Lung (tissue), 12 donors: ENCODE data around the gene NUDT14. TPM values are rescaled to one million over a fixed set of nuclear protein-coding genes. Genes with fewer than 3 reads are reported as not detected.

Experiments
- ATAC-seq: fragments of 200-7000 bp; cut with Tn5 transposase; one replicate; pipeline ENCODE4 v1.9.1; 2020; ENCODE audit warnings: moderate number of reproducible peaks; ENCODE audit not compliant: insufficient read depth, low FRiP score
- DNase-seq, 3 donors: peaks; one replicate each; pipeline ENCODE4 v3.0.0-alpha.2; 2013 to 2017
- H3K27ac ChIP-seq, 2 donors: one replicate each; pipeline ENCODE4 v1.5.1; 2013; ENCODE audit warnings: mild to moderate bottlenecking in 2 of 2, moderate library complexity in 2 of 2, control low read depth in 1 of 2, inconsistent platforms in 1 of 2, low read depth in 1 of 2, low read length in 1 of 2
- H3K27me3 ChIP-seq, 3 donors: one replicate each; pipeline ENCODE4 v1.5.1; 2013; ENCODE audit warnings: low read length in 2 of 3; ENCODE audit not compliant: control insufficient read depth in 3 of 3, insufficient read depth in 3 of 3
- H3K36me3 ChIP-seq, 4 donors: one replicate each; pipeline ENCODE4 v1.5.1; 2013; ENCODE audit warnings: low read length in 4 of 4, mild to moderate bottlenecking in 1 of 4, moderate library complexity in 1 of 4; ENCODE audit not compliant: control insufficient read depth in 4 of 4, insufficient read depth in 4 of 4
- H3K4me1 ChIP-seq, 5 donors: one replicate each; pipeline ENCODE4 v1.5.1; 2013; ENCODE audit warnings: low read length in 5 of 5, mild to moderate bottlenecking in 2 of 5, moderate library complexity in 1 of 5; ENCODE audit not compliant: control insufficient read depth in 5 of 5, insufficient read depth in 5 of 5
- H3K4me3 ChIP-seq: one replicate; pipeline ENCODE4 v1.5.1; 2013; ENCODE audit warnings: mild to moderate bottlenecking, control low read depth, moderate library complexity
- H3K9ac ChIP-seq, 2 donors: one replicate each; pipeline ENCODE4 v1.5.1; 2013; ENCODE audit warnings: low read length in 2 of 2, control low read depth in 1 of 2; ENCODE audit not compliant: insufficient read depth in 1 of 2
- H3K9me3 ChIP-seq, 4 donors: one replicate each; pipeline ENCODE4 v1.5.1; 2013; ENCODE audit warnings: low read length in 3 of 4, mild to moderate bottlenecking in 1 of 4, moderate library complexity in 1 of 4; ENCODE audit not compliant: control insufficient read depth in 4 of 4, insufficient read depth in 3 of 4
- CTCF ChIP-seq: IDR thresholded peaks from 2 replicates; pipeline ENCODE4 v1.5.1; 2012; ENCODE audit warnings: mild to moderate bottlenecking; ENCODE audit errors: control extremely low read depth, extremely low read depth
- WGBS, 2 donors: extraction: QIAGEN DNeasy Blood & Tissue Kit; methylation state at CpG; one replicate each; pipeline ENCODE4 v1.1.7; 2013; 5-methylcytosine and 5-hydroxymethylcytosine counted together
- polyA plus RNA-seq, 2 donors: library from polyadenylated mRNA; stranded (reverse); fragments of 200-250 nt; gene quantifications; one replicate each; pipeline ENCODE4 v1.2.1, GENCODE V29; 2013
- total RNA-seq, 2 donors: library from RNA; depleted of rRNA in 1 of 2; stranded (reverse); fragments of >200 nt in 1 of 2; gene quantifications; one replicate each; pipeline ENCODE4 v1.2.1, GENCODE V29; 2014 to 2021
- donor health status: control.
- donor health status: control.
- donor health status: Bipolar disorder and iron deficiency.
- donor health status: healthy.
- donor health status: DM: yes; HTN: yes; CAD: no.

The NUDT14 gene
- total and polyA plus RNA-seq, 4 donors, result 27.7 to 80.7 (median 51.3) TPM

DNA sequence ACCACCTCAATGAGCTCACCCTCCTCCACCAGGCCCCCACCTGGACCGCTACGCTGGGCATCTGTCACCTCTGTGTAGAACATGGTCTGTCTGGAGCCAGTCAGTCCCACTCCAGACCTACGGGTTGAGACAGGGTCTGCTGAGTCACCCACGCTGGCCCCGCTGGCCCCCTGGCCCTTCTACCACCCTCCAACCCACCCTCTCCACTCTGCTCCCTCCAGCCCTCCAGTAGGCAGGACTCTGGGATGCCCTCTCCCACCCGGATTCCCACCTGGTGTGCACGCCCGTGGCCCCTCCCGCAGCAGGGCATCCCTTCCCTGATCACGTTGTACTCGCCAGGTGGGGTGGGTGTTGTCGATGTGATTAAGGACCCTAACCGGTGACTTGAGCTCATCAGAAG lies 8.0 kb downstream of the NUDT14 start:
- ATAC-seq, result no peak
- peaks cover 0 to 5% (median 0%) of the 10 kb centered on the region in 4 donors for H3K36me3 ChIP-seq
- peaks cover 0 to 5% (median 2%) of the 10 kb centered on the region in 3 donors for H3K27me3 ChIP-seq
- WGBS, 2 donors, result 89 to 94% methylated on average over 13 of the region's 13 CpGs
- H3K4me1 ChIP-seq, result peaks cover 0 to 27% (median 8%) of the 10 kb centered on the region in 5 donors
- H3K4me3 ChIP-seq, result no peak overlapping the region
- no peak overlapping the region for H3K9ac ChIP-seq
- no peaks in the 10 kb centered on the region for H3K9me3 ChIP-seq
- H3K27ac ChIP-seq, result no peak overlapping the region
- no peak for TF ChIP-seq CTCF
- DNase-seq, result no peak

GRCh38 chr14:105172476-105172875 lies 8.6 kb downstream of the NUDT14 start:
- H3K4me1 ChIP-seq, result peaks cover 0 to 31% (median 11%) of the 10 kb centered on the region in 5 donors
- ATAC-seq, result no peak

GRCh38 chr14:105171004-105171673 lies 10.0 kb downstream of the NUDT14 start:
- H3K27me3 ChIP-seq, result peaks cover 0 to 7% (median 5%) of the 10 kb centered on the region in 3 donors
- no peak overlapping the region for H3K9ac ChIP-seq
- no peak overlapping the region for H3K4me3 ChIP-seq
- ATAC-seq (no peak), DNase-seq (peak in 2 of 3 donors; percentile 26 to 65)
- peak overlapping the region in 1 of 2 donors; percentile 13 for H3K27ac ChIP-seq
- peaks cover 0 to 39% (median 16%) of the 10 kb centered on the region in 5 donors for H3K4me1 ChIP-seq
- no peaks in the 10 kb centered on the region for H3K36me3 ChIP-seq
- 17 to 25% methylated on average over 19 of the region's 19 CpGs for WGBS, 2 donors
- no peak for TF ChIP-seq CTCF
- H3K9me3 ChIP-seq, result no peaks in the 10 kb centered on the region

More at GRCh38 chr14:105172476-105172875, 8.6 kb downstream of the NUDT14 start:
- no peaks in the 10 kb centered on the region for H3K9me3 ChIP-seq
- no peak for TF ChIP-seq CTCF
- no peak overlapping the region for H3K27ac ChIP-seq
- no peak overlapping the region for H3K9ac ChIP-seq
- no peak overlapping the region for H3K4me3 ChIP-seq
- peaks cover 0 to 5% (median 0%) of the 10 kb centered on the region in 4 donors for H3K36me3 ChIP-seq
- DNase-seq, result no peak
- H3K27me3 ChIP-seq, result peaks cover 0 to 5% (median 2%) of the 10 kb centered on the region in 3 donors
- 69 to 73% methylated on average over 7 of the region's 7 CpGs for WGBS, 2 donors
